Upper lobe of left lung (tissue), 4 donors: ENCODE data around the gene REM2.
"Not testable (repeated sequence)": the region's sequence is repeated elsewhere in the genome, so short reads cannot be mapped to it uniquely, and the experiment has no call there.

Experiments used
- CTCF ChIP-seq, 6 experiments: fragments of 450-650 bp in 4 of 6; fragments of 200-600 bp in 2 of 6; sonication (generic) in 2 of 6; IDR thresholded peaks; one replicate each; pipeline ENCODE4 v1.5.1; 2016 to 2019; ENCODE audit warnings: antibody characterized with exemption in 6 of 6
- POLR2A ChIP-seq, 4 donors: fragments of 450-650 bp; IDR thresholded peaks; one replicate each; pipeline ENCODE4 v1.5.1; 2016 to 2017; ENCODE audit warnings: antibody characterized with exemption in 4 of 4, mild to moderate bottlenecking in 2 of 4
- POLR2AphosphoS5 ChIP-seq, 2 donors: sonication (generic); formaldehyde crosslinking; IDR thresholded peaks; one replicate each; pipeline ENCODE4 v1.5.1; 2017; ENCODE audit warnings: antibody characterized with exemption in 2 of 2

GRCh38 chr14:22854296-22854695 is 28.7 kb upstream of the REM2 start:
- not testable (repeated sequence) for TF ChIP-seq POLR2A, CTCF, POLR2AphosphoS5 (IDR thresholded peaks at IDR 0.05)
